ENCODE data around the gene TOX2.

The TOX2 gene

GRCh38 chr20:43983904-43984361 is 69.3 kb downstream of the TOX2 start (continued):
- TF ChIP-seq ZBTB20 (tag by site-specific recombination; IDR thresholded peaks at IDR 0.05) = no peak
- TF ChIP-seq ZFP69B (tag by site-specific recombination; IDR thresholded peaks at IDR 0.05) = no peak
- no peak for TF ChIP-seq PRDM1 (tag by site-specific recombination; IDR thresholded peaks at IDR 0.05)
- TF ChIP-seq ZNF639 (tag by site-specific recombination; IDR thresholded peaks at IDR 0.05) = no peak
- no peak for TF ChIP-seq ZNF280C (tag by site-specific recombination; IDR thresholded peaks at IDR 0.05)
- TF ChIP-seq ZNF266 (tag by site-specific recombination; IDR thresholded peaks at IDR 0.05; ENCODE audit: low read depth) = no peak
- no peak for TF ChIP-seq ZNF169 (tag by site-specific recombination; IDR thresholded peaks at IDR 0.05)
- TF ChIP-seq ZSCAN23 (tag by site-specific recombination; IDR thresholded peaks at IDR 0.05) = no peak
- TF ChIP-seq ZNF398 (tag by site-specific recombination; IDR thresholded peaks at IDR 0.05) = no peak
- TF ChIP-seq ZNF521 (tag by site-specific recombination; IDR thresholded peaks at IDR 0.05) = no peak
- TF ChIP-seq PRDM4 (tag by site-specific recombination; IDR thresholded peaks at IDR 0.05) = peak; percentile 77; the same call in 1 of the 2 replicates
- TF ChIP-seq ZNF623 (tag by site-specific recombination; IDR thresholded peaks at IDR 0.05) = no peak
- no peak for TF ChIP-seq ZBTB49 (tag by site-specific recombination; IDR thresholded peaks at IDR 0.05; ENCODE audit: low read depth)
- TF ChIP-seq ZFHX2 (tag by site-specific recombination; conservative IDR thresholded peaks at IDR 0.05) = no peak
- no peak for TF ChIP-seq ZSCAN5A (tag by site-specific recombination; IDR thresholded peaks at IDR 0.05)
- no peak for TF ChIP-seq GLIS1 (tag by site-specific recombination; IDR thresholded peaks at IDR 0.05)
- no peak for TF ChIP-seq TCF7L2 (IDR thresholded peaks at IDR 0.05; ENCODE audit: borderline replicate concordance, low read depth, low read length)
- no peak for TF ChIP-seq ZNF302 (tag by site-specific recombination; IDR thresholded peaks at IDR 0.05; ENCODE audit: low read depth)
- no peak for TF ChIP-seq REPIN1 (tag by site-specific recombination; IDR thresholded peaks at IDR 0.05; ENCODE audit: low read depth)
- no peak for TF ChIP-seq ELK4 (IDR thresholded peaks at IDR 0.05; ENCODE audit: borderline replicate concordance, low read depth, low read length)
- peak; percentile 53; the same call in 1 of the 2 replicates for TF ChIP-seq OSR2 (tag by site-specific recombination; IDR thresholded peaks at IDR 0.05)
- TF ChIP-seq ZNF18 (tag by site-specific recombination; IDR thresholded peaks at IDR 0.05) = peak; percentile 20; the same call in 1 of the 2 replicates
- TF ChIP-seq ZNF692 (tag by site-specific recombination; IDR thresholded peaks at IDR 0.05) = no peak
- no peak for TF ChIP-seq ZNF792 (tag by site-specific recombination; IDR thresholded peaks at IDR 0.05)

All from HEK293 (cell line).